GM19395 (cell line): ENCODE results near the gene ADAMTS19.
"Not testable (repeated sequence)": the region's sequence is repeated elsewhere in the genome, so short reads cannot be mapped to it uniquely, and the experiment has no call there.

Source experiments
- ATAC-seq: cut with Tn5 transposase; IDR thresholded peaks from one replicate; pipeline ENCODE4 v1.9.1; 2021; ENCODE audit warnings: mild to moderate bottlenecking, moderate library complexity; ENCODE audit not compliant: unreplicated experiment

The ADAMTS19 gene

GRCh38 chr5:129572060-129572459 is 112.0 kb downstream of the ADAMTS19 start:
- no peak for ATAC-seq

DNA sequence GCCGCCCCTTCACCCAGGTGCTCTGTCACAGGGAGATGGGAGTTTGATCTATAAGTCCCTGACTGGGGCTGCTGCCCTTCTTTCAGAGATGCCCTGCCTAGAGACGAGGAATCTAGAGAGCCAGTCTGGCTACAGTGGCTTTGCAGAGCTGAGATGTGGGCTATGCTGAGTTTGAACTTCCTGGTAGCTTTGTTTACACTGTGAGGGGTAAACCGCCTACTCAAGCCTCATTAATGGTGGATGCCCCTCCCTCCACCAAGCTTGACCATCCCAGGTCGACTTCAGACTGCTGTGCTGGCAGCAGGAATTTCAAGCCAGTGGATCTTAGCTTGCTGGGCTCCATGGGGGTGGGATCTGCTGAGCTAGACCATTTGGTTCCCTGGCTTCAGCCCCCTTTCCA is 124.4 kb downstream of the ADAMTS19 start:
- ATAC-seq, result not testable (repeated sequence)

- ATAC-seq, result no peak
Observed at GRCh38 chr5:129591508-129592160, 131.5 kb downstream of the ADAMTS19 start.

- ATAC-seq, result no peak
Observed at GRCh38 chr5:129593525-129593924, 133.4 kb downstream of the ADAMTS19 start.

DNA sequence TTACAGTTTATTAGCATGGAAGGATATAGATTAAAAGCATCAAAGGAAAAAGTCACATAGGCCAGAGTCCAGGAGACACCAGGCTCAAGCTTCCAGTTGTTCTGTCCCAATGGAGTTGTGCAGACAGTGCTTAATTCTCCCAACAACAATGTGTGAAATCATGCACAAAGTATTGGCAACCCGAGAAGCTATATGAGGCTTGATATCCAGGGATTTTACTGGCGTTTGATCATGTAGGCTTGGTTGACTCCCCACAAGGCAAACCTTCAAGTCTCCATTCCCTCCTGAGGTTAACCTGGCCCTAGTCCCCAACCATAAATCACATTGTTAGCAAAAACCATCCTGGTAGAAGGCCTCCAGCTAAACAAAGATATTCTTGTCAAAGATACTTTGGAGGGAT is 141.5 kb downstream of the ADAMTS19 start:
- ATAC-seq, result no peak

GRCh38 chr5:129608350-129608749 is 148.3 kb downstream of the ADAMTS19 start:
- ATAC-seq, result no peak

- ATAC-seq, result peak; percentile 65
Observed at GRCh38 chr5:129609710-129610109, 149.6 kb downstream of the ADAMTS19 start.

DNA sequence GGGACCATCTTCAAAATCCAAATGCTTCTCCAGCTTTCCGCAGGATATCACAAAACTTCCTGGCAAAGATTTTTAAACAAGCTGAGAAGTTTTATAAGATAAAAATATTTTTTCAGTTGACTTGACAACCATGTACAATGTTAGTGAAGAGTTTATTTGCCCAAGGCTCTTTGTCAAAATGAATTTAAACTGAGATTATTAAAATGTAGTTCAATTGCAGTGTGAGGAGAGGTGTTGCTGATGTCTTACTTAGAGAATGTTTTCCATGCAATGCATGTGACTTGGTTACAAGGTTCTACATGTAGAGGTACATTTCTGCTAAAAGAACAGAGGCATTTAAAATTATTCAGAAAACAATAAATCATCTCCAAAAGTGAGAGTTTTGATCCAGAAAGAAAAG is 156.4 kb downstream of the ADAMTS19 start:
- ATAC-seq, result no peak

DNA sequence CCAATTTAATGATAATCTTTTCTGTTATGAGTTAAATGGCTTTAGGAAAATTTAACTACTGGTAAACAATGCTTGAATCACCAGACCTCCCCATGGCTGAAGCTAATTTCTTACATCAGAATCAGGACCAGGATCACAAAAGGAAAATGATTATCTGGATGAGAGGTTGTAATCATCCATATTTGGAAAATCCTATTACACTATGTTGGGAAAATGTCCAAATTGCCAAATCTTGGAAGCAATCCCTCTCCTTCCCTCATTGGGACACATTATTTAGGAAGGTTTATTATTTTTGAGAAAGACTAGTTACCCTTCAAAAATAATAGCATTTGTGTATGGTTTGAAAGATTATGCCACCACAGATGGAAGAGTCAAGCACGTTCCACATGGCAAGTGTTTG is 157.1 kb downstream of the ADAMTS19 start:
- ATAC-seq, result no peak

DNA sequence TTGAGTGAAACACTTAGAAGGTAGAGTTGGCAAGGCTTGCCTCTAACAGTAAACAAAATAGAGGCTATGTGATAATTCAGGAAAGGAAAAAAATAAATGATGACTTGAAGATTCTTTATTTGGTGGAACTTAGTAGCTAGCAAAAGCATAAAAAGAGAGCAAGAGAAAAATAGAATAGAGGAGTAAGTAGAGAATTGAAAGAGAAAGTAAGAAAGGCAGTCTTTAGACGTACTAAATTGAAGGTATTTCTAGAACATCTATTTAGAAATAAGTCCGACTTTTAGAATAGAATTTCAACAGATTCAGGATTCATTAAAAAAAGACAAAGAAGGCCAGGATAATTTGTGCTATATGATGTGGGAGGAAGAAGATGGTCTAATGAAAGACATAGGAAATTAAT is 159.7 kb downstream of the ADAMTS19 start:
- ATAC-seq, result no peak

DNA sequence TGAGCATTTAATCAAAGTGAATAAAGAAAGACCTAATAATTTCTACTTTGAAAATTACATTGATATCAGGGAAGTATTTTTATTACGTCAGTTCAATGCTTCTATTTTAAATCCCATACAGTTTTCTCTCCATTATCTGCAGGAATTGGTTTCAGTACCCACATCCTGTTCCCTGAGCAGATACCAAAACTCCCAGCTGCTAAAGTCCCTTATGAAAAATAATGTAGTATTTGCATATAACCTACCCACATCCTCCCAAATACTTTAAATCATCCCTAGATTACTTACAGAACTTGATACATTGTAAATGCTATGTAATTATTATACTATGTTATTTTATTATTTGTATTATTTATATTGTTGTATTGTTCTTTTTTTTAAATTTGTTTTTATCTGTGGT is 162.4 kb downstream of the ADAMTS19 start:
- ATAC-seq, result no peak

GRCh38 chr5:129629575-129629974 is 169.5 kb downstream of the ADAMTS19 start:
- ATAC-seq, result no peak

- no peak for ATAC-seq
Observed at GRCh38 chr5:129630101-129630500, 170.0 kb downstream of the ADAMTS19 start.

DNA sequence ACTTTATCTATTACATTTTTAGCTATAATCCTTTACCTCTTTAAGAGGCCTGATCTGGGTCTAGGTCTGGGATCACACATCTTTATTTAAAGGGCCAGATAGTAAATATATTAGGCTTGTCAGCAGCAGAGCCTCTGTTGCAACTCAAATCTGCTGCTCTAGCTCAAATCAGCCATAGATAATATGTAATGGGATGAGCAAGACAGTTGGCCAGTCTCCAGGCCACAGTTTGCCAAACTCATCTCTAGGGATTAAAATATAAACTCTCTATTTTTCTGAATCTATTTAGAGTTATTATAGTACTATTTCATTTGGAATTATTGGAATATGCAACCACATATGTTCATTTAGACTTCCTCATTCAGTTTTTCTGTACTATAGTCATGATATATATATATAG is 171.9 kb downstream of the ADAMTS19 start:
- no peak for ATAC-seq

- not testable (repeated sequence) for ATAC-seq
Observed at GRCh38 chr5:129637501-129637900, 177.4 kb downstream of the ADAMTS19 start.

DNA sequence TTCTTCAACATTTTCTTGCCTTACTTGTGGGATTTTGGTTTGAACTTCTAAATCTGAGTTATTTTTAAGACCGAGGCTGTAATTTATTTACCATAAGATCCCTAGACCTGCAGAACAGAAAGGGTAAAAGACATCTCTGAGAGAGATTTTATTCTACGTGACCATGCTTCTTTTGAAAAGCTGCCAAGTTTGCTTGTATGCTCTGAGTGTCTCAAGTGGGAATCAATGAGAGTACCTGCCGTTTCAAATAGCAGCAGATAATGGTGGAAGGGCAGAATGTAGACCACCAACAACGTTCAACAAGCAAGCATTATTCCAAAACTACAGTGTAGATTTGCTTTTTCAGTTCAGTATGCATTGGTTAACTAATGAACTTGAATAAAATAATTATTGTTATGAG is 179.2 kb downstream of the ADAMTS19 start:
- no peak for ATAC-seq

- ATAC-seq, result no peak
Observed at GRCh38 chr5:129652349-129653056, 192.4 kb downstream of the ADAMTS19 start.

DNA sequence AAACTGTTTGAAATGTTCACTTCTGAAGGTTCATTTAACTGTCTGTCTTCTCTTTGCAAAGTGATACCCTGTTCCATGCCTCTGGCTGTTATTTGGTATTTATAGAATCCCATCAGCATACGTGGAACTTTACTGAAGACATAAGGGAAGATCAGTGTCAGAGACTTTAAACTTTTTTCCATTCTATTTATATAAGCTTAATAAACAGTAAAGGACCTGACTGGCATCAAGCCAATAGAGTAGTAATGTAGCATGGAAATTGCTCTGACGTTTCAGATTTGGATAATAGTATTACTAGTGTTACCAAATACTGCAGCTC is 192.9 kb downstream of the ADAMTS19 start:
- no peak for ATAC-seq

GRCh38 chr5:129653442-129653841 is 193.3 kb downstream of the ADAMTS19 start:
- ATAC-seq, result no peak

GRCh38 chr5:129656952-129657351 is 196.9 kb downstream of the ADAMTS19 start:
- no peak for ATAC-seq

GRCh38 chr5:129658801-129659200 is 198.7 kb downstream of the ADAMTS19 start:
- ATAC-seq, result no peak

- ATAC-seq, result no peak
Observed at GRCh38 chr5:129661366-129662035, 201.4 kb downstream of the ADAMTS19 start.
